ENCODE measurements around the gene NPB.

NPB gene

GRCh38 chr17:81902023-81902652 lies at the start of gene NPB:
NPB (plus strand) TSS chr17:81902238; CDS start chr17:81902278, 40 bp downstream.
- peak within 1 kb of the TSS; percentile 0 for H3K4me3 ChIP-seq (ENCODE audit: low read depth, low read length)

GRCh38 chr17:81854974-81855774 lies 46.9 kb upstream of the NPB start:
- no peak overlapping the region for H3K4me3 ChIP-seq (ENCODE audit: low read depth, low read length)

- H3K4me3 ChIP-seq (ENCODE audit: low read depth, low read length): no peak overlapping the region
These were observed 43.7 kb upstream of the NPB start for GRCh38 chr17:81858170-81858966.

GRCh38 chr17:81858967-81859905 lies 42.8 kb upstream of the NPB start:
- H3K4me3 ChIP-seq (ENCODE audit: low read depth, low read length): peak overlapping the region; percentile 83

- peak within 1 kb of the TSS; percentile 92 for H3K4me3 ChIP-seq (ENCODE audit: low read depth, low read length)
These were observed 41.9 kb upstream of the NPB start, which contains the start of gene P4HB for GRCh38 chr17:81859906-81860755. P4HB (minus strand) TSS chr17:81860535; CDS start chr17:81860471, 64 bp downstream.

GRCh38 chr17:81860756-81861568 lies 41.1 kb upstream of the NPB start:
- H3K4me3 ChIP-seq (ENCODE audit: low read depth, low read length): peak overlapping the region; percentile 92

DNA sequence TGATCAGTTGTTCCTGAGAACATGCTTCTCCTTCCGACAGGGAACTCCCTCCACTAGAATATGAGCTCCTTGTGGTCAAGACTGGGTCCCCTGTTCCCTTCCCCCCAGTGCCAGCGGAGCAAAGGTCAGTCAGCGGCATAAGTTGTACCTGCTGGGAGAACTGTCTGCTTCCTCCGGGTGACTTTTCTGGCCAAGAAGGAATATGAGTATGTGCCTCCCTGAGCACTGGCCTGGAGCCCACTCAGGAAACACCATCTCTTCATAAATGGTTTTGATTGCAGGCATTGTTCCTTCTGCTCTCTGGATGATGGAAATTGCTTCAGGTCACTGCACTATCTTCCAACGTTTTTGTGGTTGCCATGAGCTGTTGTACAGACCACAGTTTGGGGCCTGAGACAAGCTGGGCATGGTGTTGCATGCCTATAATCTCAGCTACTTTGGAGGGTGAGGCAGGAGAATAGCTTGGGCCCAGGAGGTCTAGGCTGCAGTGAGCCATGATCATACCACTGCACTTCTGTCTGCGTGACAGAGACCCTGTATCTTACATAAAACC lies 38.8 kb upstream of the NPB start:
- H3K4me3 ChIP-seq (ENCODE audit: low read depth, low read length): no peak overlapping the region

DNA sequence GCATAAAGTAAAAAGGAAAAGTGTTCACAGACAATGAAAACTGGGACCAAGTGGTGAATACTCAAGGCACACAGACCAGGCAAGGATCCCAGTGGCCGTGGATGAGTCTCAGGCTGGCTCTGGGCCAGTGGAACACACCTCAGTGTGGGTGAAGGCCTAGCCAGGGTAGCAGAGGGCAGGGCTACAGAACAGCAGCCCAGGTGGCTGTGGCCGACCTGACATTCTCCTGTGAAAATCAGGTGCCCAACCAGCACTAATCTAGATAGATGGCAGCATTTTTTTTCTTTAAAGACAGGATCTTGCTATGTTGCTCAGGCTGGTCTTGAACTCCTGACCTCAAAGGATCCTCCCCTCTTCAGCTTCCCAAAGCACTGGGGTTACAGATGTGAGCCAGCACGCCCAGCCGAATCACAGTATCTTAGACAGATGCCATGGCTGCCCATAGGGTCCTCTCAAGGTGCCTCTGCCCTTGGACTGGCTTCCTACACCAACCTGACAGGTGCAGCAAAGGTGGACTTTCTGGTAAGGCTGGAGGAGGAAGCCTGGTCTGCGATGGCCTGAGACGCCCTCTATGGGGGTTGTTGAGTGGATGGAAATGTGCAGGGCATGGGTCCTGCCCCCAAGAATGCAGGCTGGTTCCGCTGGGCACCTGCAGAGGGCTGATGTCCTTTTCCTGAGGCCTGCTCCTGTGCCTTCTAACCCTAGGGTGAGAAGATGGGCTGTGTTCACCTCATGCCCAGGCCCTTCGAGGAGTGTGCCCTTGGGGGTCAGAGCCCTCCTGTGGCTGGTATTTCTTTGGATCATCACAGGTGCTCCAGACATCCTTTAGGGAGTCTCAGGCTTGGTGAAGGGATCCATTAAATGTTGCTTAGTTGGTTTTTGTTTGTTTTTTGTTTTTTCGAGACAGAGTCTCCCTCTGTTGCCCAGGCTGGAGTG lies 37.9 kb upstream of the NPB start:
- H3K4me3 ChIP-seq (ENCODE audit: low read depth, low read length): no peak overlapping the region

GRCh38 chr17:81865358-81865732 lies 36.7 kb upstream of the NPB start:
- no peak overlapping the region for H3K4me3 ChIP-seq (ENCODE audit: low read depth, low read length)

GRCh38 chr17:81865733-81866439 lies 36.2 kb upstream of the NPB start:
- H3K4me3 ChIP-seq (ENCODE audit: low read depth, low read length): no peak overlapping the region

GRCh38 chr17:81866440-81867169 lies 35.4 kb upstream of the NPB start:
- no peak overlapping the region for H3K4me3 ChIP-seq (ENCODE audit: low read depth, low read length)

GRCh38 chr17:81867170-81867990 lies 34.7 kb upstream of the NPB start:
- H3K4me3 ChIP-seq (ENCODE audit: low read depth, low read length): no peak overlapping the region

DNA sequence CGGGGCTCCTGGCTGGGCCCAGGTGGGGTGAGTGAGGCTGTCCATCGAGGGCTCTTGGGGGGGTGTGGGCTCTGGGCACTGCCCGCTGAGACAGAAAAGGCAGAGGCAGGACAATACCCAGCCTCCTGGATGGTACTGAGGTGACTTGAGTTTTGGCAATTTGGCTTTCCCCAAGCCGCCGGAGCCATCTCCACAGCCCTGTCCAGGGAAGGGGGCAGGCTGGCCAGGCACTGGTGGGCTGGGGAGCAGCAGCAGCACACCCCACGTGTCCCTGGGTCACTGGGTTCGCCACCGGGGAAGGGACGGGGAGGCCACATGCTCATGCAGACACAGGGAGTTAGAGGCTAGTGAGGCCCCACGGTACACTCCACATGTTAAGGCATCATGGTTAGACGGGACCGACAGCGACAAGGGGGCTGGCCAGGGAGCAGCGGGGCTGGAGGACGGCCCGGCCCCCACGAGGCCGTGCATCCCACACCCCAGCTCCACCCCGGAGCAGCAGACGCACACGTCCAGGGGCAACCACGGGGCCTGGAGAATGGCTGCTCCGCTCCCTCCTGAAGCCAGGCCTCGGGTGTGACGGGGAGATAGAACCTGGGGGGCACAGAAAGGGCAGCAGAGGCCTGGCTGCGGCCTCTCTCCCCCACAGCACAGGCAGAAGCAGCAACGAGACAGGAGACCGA lies 33.9 kb upstream of the NPB start:
- no peak overlapping the region for H3K4me3 ChIP-seq (ENCODE audit: low read depth, low read length)

DNA sequence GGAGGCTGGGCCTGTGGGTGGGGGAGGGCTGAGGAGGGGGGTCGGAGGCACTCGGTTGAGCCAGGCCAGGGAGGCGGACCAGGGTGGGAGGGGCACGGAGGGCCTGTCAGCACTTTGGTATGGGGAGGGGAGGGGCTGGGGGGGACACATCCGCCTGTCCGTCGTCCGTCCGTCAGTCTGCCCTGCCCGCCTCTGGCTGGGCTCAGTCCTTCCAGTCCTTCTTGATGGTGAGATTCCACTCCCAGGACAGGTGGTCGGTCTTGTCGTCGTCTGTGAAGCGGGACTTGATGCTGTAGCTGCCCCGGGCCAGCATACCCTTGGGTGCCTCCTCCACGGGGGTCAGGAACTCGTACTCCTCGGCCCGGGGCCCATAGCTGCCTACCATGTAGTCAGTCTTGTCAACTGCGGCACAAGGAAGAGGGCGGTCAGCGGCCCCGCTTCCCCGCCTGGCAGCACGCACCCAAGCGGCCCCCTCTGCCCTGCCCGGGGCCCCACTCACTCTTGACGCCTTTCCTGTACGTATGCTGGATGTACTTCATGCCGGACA lies 33.3 kb upstream of the NPB start:
- no peak overlapping the region for H3K4me3 ChIP-seq (ENCODE audit: low read depth, low read length)
